Natural killer cell treated with Interleukin-12 subunit alpha and Interleukin-12 subunit beta and Interleukin-15 and Interleukin-18, amount 100 ng/mL, for 72 hours (primary cell): ENCODE measurements around the gene AGAP1. TPM values are rescaled to one million over a fixed set of nuclear protein-coding genes. Genes with fewer than 3 reads are reported as not detected.
A peak's percentile ranks its signal among the peaks of the same experiment; 100 is the strongest.

Source experiments
- ATAC-seq, 2 donors: fragments of 150-1000 bp; cut with Tn5 transposase in 1 of 2; sonication (Bioruptor Pico), chemical (Tn5 transposase) in 1 of 2; 2 replicates each; pipeline ENCODE4 v1.10.0; 2021
- DNase-seq: peaks from one replicate; pipeline ENCODE4 v3.0.0; 2022; ENCODE audit warnings: low spot score
- H3K27ac Mint-ChIP-seq, 2 donors: 1 replicate in 1 of 2; 2 replicates in 1 of 2; pipeline ENCODE4 v1.8.0; 2022; ENCODE audit warnings: mixed read lengths in 2 of 2, mild to moderate bottlenecking in 1 of 2, moderate library complexity in 1 of 2
- H3K27me3 Mint-ChIP-seq, 2 donors: 1 replicate in 1 of 2; 2 replicates in 1 of 2; pipeline ENCODE4 v1.8.0; 2022; ENCODE audit warnings: mixed read lengths in 2 of 2
- H3K36me3 Mint-ChIP-seq: one replicate; pipeline ENCODE4 v1.8.0; 2022; ENCODE audit warnings: mixed read lengths
- H3K4me1 Mint-ChIP-seq, 2 donors: 1 replicate in 1 of 2; 2 replicates in 1 of 2; pipeline ENCODE4 v1.8.0; 2022; ENCODE audit warnings: low read depth in 2 of 2, mixed read lengths in 2 of 2, mild to moderate bottlenecking in 1 of 2
- H3K4me3 Mint-ChIP-seq: one replicate; pipeline ENCODE4 v1.8.0; 2022; ENCODE audit warnings: mixed read lengths
- H3K9me3 Mint-ChIP-seq: 2 replicates; pipeline ENCODE4 v1.8.0; 2022; ENCODE audit warnings: mixed read lengths
- total RNA-seq, 2 donors: library from RNA; stranded (reverse); gene quantifications; one replicate each; pipeline ENCODE4 v1.2.3, GENCODE V29; 2022

Gene AGAP1
- total RNA-seq, 2 donors from 2014 or later = 5.2 to 7.4 TPM

DNA sequence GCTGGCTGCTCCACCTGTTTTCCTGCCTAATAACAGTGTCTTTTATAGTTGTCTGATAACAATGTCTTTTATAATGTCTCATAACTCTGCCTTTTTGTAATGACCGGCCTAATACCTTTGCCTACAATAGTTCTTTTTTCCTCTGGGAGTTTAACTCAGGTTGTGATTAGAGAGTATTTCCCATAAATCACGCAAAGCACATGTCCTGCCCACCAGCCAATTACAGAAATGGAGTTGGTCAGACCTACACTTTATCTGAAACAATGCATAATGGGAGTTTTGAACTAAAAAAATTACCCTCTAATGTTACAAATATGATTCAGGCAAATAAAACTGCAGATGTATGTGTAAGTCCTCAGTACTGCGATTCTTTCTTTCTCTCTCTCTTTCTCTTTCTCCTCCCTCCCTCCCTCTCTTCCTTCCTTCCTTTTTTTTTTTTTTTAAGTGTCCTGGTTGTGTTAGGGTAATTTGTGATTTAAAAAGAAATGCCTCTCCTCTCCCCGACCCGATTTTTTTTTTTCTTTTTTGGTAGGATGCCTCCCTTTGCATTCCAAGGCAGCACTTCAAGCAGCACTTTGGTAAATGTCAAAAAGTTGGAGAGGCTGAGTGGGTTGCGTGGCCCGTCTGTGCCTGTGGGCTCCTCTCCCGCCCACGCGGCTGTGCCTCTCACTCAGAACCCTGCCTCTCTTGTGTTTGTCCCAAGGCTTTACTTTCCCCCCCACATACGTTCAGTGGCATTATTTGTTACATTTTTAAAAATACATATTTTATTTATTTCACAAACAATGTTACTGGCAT, 147.3 kb downstream of the AGAP1 start:
- DNase-seq (no peak), ATAC-seq (no peak)
- H3K9me3 Mint-ChIP-seq = no peaks in the 10 kb centered on the region
- H3K4me3 Mint-ChIP-seq = no peak overlapping the region
- H3K27me3 Mint-ChIP-seq = peaks cover 17 to 21% of the 10 kb centered on the region in 2 donors
- no peak overlapping the region for H3K27ac Mint-ChIP-seq
- no peaks in the 10 kb centered on the region for H3K36me3 Mint-ChIP-seq
- no peaks in the 10 kb centered on the region for H3K4me1 Mint-ChIP-seq

DNA sequence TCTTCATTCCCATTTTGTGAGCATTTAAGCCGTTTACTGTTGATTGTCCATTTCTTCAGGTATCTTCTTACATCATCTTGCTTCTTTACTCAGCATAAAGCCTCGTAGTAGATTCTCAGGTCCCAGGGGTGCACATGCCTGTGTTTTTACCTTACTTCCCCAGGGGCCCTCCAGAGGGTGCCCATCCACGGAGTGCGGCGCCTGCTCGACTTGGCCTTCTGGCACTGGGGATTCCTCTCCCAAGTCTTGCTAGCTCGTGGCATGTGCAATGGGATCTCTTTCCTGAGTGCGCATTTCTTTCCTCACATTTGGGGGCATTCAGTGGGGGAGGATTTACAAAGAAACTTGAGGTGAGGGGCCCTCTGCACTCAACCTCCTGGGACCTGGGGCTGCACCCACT, 148.1 kb downstream of the AGAP1 start:
- no peaks in the 10 kb centered on the region for H3K36me3 Mint-ChIP-seq
- peaks cover 20 to 21% of the 10 kb centered on the region in 2 donors for H3K27me3 Mint-ChIP-seq
- ATAC-seq (no peak), DNase-seq (no peak)
- H3K4me3 Mint-ChIP-seq = no peak overlapping the region
- no peaks in the 10 kb centered on the region for H3K9me3 Mint-ChIP-seq
- H3K4me1 Mint-ChIP-seq = no peaks in the 10 kb centered on the region
- no peak overlapping the region for H3K27ac Mint-ChIP-seq

DNA sequence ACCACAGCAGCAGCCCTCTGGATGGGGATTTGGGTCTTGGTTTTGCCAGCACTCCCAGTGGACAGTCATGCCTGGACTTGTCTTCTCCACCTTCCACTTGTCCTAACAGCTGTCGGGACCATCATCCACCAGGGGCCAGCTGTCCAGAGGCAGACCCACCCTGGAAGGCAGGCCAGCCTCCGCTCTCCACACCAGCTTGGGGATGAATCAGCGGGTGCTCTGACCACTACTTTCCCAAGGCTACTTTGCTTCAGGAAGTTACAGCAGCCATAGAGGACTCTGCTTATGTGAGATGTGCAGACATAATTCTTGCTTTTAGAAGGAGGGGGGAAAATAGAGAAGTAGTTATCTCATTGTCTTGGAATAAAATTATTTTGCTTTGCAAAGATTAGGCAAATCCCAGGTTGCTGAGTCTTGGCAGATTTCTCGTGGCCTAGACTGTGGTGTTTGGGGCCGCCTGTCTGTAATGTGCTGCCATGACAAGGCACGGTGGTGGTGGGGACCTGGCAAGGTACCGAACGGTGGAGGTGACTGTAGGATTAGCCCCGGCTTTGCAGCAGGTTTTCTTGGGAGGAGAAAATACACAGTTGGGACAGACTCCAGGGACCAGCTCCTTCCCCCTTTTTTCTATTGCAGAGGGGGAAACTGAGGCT, 148.7 kb downstream of the AGAP1 start:
- Mint-ChIP-seq H3K27ac (no peak overlapping the region), H3K9me3 (no peaks in the 10 kb centered on the region), H3K4me1 (no peaks in the 10 kb centered on the region), H3K36me3 (no peaks in the 10 kb centered on the region), H3K4me3 (no peak overlapping the region), H3K27me3 (peaks cover 18 to 21% of the 10 kb centered on the region in 2 donors)
- ATAC-seq (no peak), DNase-seq (no peak)

DNA sequence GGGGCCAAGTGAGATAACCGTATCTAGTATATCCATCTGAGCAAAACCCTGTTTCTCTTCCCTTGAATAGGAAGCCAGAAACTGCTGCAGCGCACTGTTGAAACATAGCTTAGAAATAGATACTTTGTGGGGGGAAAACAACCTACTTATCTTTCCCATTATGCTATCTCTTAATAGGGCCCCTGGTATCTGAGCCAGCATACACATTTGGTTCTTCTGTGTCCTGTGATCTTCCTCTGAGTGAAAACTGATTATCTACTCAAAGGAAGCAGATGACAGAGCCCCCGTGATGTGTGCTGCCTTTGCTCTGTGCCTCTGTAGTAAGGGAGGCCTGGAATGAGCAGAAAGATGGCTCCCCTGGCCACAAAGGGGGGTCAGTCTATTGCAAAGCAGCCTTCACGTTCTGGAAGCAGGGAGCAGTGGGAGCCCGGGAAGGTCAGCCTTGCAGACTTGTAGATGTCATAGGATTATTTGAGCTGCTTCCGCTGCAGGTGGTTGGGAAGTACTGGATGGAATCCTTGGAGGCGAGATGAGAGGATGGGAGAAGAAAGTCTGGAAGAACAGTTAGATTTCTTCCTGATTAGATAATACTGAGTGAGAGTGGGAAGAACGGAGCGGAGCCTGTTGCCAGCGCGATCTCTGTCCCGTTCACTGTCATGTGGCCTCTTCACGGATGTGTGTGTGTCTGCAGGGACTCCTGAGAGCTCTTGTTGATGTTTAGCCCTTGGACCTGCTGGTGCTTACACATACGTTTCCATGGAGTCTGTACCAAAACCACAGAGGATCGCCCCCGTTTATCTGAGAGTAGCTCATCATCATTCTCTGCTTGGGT, 150.1 kb downstream of the AGAP1 start:
- DNase-seq = no peak
- Mint-ChIP-seq H3K36me3 (no peaks in the 10 kb centered on the region), H3K9me3 (no peaks in the 10 kb centered on the region), H3K27me3 (peaks cover 20 to 23% of the 10 kb centered on the region in 2 donors), H3K27ac (no peak overlapping the region), H3K4me1 (no peaks in the 10 kb centered on the region), H3K4me3 (no peak overlapping the region)
- ATAC-seq = no peak

DNA sequence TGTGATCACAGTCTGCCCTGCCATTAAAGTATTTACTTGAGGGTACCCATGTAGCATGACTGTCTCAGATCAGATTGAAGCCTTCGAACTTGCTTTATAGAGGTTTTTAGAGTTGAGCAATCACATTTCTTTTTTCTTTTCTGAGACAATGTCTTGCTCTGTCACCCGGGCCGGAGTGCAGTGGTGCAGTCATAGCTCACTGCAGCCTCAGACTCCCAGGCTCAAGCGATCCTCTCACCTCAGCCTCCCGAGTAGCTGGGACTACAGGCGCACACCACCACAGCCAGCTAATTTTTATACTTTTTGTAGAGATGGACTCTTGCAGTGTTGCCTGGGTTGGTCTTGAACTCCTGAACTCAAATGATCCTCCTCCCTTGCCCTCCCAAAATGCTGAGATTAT, 153.4 kb downstream of the AGAP1 start:
- no peak for DNase-seq
- ATAC-seq = no peak
- Mint-ChIP-seq H3K27me3 (peaks cover 25 to 31% of the 10 kb centered on the region in 2 donors), H3K4me3 (no peak overlapping the region), H3K9me3 (no peaks in the 10 kb centered on the region), H3K4me1 (no peaks in the 10 kb centered on the region), H3K27ac (no peak overlapping the region), H3K36me3 (no peaks in the 10 kb centered on the region)

DNA sequence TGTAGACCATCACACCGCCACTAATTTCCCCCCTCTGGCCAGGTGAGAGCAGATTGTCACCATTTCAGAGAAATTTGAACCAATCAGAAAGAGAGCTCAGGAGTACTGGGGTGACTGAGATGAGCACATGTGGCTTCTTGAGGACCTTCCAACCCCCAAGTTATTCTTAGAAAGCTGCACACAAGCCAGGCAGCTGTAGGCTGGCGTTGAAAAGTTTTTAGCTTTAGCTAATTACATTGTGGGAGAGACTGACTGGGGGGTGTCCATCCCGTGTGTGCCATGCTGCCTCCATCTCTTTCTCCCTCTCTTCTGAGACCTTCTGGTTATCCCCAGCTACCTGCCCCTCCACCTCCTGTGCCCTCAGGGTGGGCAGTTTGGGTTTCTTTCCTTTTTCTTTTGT, 154.0 kb downstream of the AGAP1 start:
- H3K4me1 Mint-ChIP-seq = no peaks in the 10 kb centered on the region
- no peak overlapping the region for H3K4me3 Mint-ChIP-seq
- ATAC-seq = no peak
- no peak for DNase-seq
- no peaks in the 10 kb centered on the region for H3K9me3 Mint-ChIP-seq
- no peaks in the 10 kb centered on the region for H3K36me3 Mint-ChIP-seq
- H3K27me3 Mint-ChIP-seq = peaks cover 20 to 25% of the 10 kb centered on the region in 2 donors
- H3K27ac Mint-ChIP-seq = no peak overlapping the region

DNA sequence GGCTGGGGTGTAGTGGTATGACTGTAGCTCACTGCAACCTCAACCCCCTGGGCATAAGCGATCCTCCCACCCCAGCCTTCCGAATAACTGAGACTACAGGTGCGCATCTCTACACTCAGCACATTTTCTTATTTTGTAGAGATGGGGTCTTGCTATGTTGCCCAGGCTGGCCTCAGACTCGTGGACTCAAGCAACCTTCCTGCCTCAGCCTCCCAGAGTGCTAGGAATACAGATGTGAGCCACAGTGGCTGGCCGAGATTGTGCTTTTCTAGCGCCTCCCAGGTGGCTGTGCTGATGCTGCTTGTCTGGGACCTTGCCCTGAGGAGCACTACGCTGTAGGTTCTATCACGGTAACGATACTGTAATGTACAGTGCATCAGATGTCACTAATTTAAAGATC, 155.6 kb downstream of the AGAP1 start:
- DNase-seq (no peak), ATAC-seq (no peak)
- no peak overlapping the region for H3K4me3 Mint-ChIP-seq
- no peaks in the 10 kb centered on the region for H3K4me1 Mint-ChIP-seq
- H3K27ac Mint-ChIP-seq = no peak overlapping the region
- H3K27me3 Mint-ChIP-seq = peaks cover 22 to 24% of the 10 kb centered on the region in 2 donors
- H3K36me3 Mint-ChIP-seq = no peaks in the 10 kb centered on the region
- no peaks in the 10 kb centered on the region for H3K9me3 Mint-ChIP-seq

DNA sequence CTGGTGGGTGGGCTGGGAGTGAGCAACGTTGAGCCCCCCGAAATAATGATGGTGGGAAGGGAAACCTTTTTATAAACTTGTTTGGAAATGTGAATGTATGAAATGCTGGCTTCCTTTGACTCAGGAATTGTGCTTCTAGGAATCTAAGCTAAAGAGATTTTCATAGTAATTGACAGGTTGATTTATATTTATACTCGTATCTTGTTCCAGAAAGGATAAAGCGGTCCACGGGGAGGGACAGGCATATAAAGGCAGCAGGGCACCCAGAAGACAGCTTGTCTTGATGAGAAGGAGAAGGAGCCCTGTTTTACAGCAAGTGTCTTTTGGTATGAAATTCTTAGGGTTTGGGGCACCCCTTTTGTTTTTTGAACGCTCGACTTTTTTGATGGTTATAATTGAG, 157.8 kb downstream of the AGAP1 start:
- no peak overlapping the region for H3K4me3 Mint-ChIP-seq
- no peak overlapping the region for H3K27ac Mint-ChIP-seq
- DNase-seq = no peak
- no peaks in the 10 kb centered on the region for H3K4me1 Mint-ChIP-seq
- peaks cover 24 to 28% of the 10 kb centered on the region in 2 donors for H3K27me3 Mint-ChIP-seq
- H3K9me3 Mint-ChIP-seq = no peaks in the 10 kb centered on the region
- no peak for ATAC-seq
- no peaks in the 10 kb centered on the region for H3K36me3 Mint-ChIP-seq

DNA sequence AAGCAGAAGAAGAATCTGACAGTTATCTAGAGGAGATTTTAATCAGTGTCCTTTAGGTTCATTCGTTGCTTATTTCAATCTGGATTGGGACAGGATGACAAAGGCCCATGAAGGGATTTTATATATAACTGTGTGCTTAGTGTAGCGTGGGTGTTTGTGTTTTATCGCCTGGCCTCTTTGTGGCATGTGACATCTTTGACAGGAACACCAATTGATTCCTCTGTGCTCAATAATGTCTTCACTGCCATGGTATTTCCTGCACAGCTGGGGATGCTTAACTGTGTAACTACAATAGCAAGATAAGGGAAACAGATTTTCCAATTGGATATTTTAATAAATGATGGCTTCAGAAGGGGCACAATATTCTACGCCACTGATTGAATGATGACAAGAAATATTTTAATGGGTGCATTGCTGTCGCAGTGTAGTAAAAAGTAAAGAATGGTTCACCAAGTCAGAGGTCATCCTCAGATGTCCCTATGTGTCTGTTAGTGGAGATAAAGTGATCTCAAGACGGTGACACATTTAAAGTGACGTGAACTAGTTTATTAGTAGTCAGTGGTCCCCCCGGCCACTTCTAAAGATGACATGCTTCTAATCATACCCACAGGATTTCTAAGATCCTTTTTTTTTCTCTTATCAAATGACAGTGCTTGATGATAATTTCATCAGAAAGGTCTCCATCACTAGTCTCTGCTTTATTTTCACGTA, 160.4 kb downstream of the AGAP1 start:
- Mint-ChIP-seq H3K27ac (no peak overlapping the region), H3K27me3 (peaks cover 33 to 38% of the 10 kb centered on the region in 2 donors), H3K4me1 (peaks cover 0 to 3% of the 10 kb centered on the region in 2 donors), H3K36me3 (no peaks in the 10 kb centered on the region), H3K9me3 (no peaks in the 10 kb centered on the region), H3K4me3 (no peak overlapping the region)
- no peak for DNase-seq
- no peak for ATAC-seq

DNA sequence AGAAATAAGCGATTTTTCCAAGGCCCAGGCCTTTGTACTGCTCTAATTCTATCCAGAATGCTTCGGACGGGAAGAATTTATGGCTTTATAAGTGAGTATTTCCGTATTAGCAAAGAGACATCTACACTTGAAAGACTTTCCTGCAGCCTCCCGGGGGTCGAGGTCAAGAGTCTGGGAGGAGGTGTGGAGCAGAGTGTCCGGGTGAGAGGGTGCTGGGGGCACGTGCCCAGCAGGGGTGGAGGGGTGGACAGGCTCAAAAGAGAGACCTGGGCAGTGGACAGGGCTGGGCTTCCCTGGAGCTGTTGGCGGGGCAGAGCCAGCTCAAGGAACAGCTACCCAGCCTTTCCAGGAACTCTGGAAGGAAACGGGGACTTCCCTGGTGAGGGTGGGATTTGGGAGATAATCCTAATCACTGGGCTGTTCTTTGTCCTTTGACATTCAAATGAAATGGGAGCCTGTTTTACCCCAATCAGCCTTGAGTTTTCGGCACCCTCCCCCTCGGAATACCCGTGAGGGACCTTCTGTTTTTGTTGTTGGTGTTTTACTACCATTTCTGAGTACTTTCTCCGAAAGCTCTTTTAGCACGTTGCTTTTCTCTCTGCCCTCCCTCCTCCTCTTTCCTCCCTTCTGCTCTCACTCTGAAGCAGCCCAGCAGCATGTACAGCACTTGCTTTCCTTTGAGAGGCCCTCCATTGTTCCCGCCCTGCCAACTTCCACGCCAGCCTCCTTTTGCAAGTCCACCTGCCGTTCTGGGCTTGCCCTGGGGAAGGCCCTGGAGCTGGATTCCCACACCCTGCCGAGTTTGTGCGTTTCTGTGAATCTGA, 164.7 kb downstream of the AGAP1 start:
- Mint-ChIP-seq H3K27me3 (peaks cover 40 to 56% of the 10 kb centered on the region in 2 donors), H3K36me3 (no peaks in the 10 kb centered on the region), H3K4me3 (no peak overlapping the region), H3K27ac (no peak overlapping the region), H3K4me1 (peaks cover 0 to 6% of the 10 kb centered on the region in 2 donors), H3K9me3 (no peaks in the 10 kb centered on the region)
- DNase-seq (no peak), ATAC-seq (peak in 1 of 2 donors; percentile 49)

DNA sequence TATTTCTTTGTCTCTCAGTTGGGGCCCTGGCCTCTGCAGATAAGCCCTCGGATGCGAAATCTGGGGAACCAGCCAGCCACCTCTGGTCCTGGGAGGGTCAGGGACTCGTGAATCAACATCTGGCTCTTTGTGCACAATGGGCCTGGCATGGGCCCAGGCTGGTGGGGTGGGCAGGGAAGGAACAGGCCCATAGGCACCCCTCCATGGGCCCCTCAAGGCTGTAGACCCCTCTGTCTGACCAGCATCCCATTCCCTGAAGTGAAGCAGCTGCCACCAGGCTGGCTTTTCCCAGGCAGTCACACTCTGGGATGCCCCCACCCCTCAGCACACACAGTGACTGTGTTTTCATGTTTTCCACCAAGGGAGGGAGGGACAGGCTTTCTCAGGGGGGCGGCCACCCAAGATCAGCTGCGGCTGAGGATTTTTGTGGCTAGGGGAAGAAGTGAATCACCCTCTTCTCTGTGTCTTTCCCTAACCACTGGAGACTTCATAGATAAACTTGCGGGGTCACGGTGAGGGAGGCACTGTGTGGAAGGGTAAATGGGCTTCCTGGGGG, 166.0 kb downstream of the AGAP1 start:
- H3K4me1 Mint-ChIP-seq = peaks cover 0 to 6% of the 10 kb centered on the region in 2 donors
- ATAC-seq (no peak), DNase-seq (no peak)
- H3K9me3 Mint-ChIP-seq = no peaks in the 10 kb centered on the region
- no peak overlapping the region for H3K4me3 Mint-ChIP-seq
- peaks cover 44 to 60% of the 10 kb centered on the region in 2 donors for H3K27me3 Mint-ChIP-seq
- H3K27ac Mint-ChIP-seq = no peak overlapping the region
- no peaks in the 10 kb centered on the region for H3K36me3 Mint-ChIP-seq

DNA sequence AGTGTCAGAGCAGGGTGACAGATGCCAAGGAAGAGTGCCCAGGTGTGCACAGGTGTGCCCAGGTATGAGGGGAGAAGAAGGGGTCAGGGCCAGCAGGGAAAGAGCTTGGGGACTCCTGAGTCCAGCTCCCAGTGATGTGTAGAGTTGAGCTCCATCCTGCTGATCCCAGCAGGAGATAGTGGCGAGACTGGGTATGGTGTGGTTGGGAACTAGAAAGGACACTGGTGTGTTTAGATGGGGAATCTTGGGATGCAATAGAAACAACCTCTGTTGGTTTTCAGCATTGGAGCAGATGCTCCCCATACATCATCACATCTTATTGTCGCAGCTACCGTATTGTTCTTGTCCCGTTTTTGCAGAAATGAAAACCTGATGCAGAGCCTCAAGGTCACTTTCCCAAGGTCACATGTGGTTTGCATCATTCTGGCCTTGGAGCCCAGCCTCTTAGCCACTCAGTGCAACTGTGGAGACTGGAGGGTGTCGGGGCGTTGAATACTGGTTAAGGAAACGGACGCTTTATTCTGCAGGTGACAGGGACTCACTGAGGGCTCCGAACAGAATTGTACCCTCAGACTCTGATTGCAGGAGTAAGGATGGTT, 166.7 kb downstream of the AGAP1 start:
- H3K9me3 Mint-ChIP-seq = no peaks in the 10 kb centered on the region
- no peak for ATAC-seq
- peaks cover 0 to 6% of the 10 kb centered on the region in 2 donors for H3K4me1 Mint-ChIP-seq

More for the DNA sequence above, 166.7 kb downstream of the AGAP1 start:
- DNase-seq = no peak
- Mint-ChIP-seq H3K4me3 (no peak overlapping the region), H3K27ac (no peak overlapping the region), H3K27me3 (peaks cover 44 to 58% of the 10 kb centered on the region in 2 donors), H3K36me3 (no peaks in the 10 kb centered on the region)
